CD4-positive, alpha-beta T cell treated with Interleukin-15 for 4 hours (primary cell): ENCODE data around the gene RAB20.

Experiments used
- DNase-seq: peaks from one replicate; pipeline ENCODE4 v3.0.0-alpha.2; 2020; ENCODE audit warnings: low spot score

Gene RAB20

DNA sequence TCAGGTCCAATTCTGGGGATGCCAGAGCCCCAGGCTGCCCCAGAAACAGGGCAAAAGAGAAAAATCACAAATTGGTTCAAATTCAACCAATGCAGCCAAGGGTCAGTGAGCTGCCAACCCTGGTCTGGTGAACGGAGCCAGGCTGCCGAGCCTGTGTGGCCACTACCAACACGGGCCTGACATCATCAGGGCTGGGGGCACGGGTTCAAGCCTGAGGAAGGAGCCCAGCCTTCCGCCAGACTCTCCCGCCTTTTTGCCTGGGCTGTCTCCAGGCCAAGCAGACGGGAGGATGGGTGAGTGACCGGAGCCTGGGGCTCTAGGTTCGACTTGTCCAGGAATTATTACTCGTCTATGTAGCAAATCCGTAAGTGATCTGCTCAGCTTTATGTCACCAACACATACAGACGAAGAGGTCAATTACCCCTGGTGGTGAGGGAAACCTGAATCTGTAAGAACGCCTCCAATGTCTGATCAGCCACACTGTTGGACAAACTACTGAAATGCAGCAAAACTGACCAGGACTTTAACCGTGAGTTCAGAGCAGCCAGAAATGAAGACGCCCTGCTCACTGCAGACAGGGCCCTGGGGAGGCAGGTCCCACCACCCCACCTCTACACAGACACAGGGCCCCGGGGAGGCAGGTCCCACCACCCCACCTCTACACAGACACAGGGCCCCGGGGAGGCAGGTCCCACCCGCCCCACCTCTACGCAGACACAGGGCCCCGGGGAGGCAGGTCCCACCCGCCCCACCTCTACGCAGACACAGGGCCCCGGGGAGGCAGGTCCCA is 31.8 kb downstream of the RAB20 start:
- no peak for DNase-seq

DNA sequence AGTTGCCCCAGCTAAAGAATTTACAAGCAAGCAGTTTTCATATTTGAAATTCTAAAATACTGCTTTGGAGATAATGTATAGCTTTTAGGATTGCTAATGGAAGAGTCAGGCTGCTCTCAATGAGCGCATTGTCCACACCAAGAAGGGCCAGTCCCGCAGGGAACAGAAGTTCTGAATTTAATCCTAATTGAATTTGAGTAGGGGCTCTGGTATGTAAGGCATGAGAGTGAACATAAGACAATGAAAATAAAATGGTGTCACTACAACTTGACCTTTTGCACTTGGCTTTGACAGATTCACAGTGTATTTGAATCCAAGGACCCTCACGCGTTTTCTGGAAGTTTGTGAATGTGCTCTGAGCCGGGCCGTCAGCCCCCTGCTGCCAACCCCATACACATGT is 32.6 kb downstream of the RAB20 start:
- no peak for DNase-seq

DNA sequence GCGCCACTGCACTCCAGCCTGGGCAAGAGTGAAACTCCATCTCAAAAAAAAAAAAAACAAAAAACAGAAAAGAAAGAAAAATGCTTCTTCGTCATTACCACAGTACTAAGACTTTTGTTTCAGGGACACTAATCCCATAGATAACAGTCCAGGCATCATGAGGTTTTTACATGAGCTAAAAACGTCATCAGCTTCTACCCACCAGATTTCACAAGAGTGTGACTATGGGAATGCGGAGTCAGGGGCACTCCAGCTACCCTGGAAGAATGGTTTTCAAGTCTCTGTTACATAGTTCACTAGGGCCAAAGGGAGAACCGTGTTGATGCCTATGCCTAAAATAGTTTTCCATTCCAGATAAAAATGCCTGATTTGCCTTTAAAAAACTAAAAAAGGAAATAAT is 33.2 kb downstream of the RAB20 start:
- DNase-seq = no peak

DNA sequence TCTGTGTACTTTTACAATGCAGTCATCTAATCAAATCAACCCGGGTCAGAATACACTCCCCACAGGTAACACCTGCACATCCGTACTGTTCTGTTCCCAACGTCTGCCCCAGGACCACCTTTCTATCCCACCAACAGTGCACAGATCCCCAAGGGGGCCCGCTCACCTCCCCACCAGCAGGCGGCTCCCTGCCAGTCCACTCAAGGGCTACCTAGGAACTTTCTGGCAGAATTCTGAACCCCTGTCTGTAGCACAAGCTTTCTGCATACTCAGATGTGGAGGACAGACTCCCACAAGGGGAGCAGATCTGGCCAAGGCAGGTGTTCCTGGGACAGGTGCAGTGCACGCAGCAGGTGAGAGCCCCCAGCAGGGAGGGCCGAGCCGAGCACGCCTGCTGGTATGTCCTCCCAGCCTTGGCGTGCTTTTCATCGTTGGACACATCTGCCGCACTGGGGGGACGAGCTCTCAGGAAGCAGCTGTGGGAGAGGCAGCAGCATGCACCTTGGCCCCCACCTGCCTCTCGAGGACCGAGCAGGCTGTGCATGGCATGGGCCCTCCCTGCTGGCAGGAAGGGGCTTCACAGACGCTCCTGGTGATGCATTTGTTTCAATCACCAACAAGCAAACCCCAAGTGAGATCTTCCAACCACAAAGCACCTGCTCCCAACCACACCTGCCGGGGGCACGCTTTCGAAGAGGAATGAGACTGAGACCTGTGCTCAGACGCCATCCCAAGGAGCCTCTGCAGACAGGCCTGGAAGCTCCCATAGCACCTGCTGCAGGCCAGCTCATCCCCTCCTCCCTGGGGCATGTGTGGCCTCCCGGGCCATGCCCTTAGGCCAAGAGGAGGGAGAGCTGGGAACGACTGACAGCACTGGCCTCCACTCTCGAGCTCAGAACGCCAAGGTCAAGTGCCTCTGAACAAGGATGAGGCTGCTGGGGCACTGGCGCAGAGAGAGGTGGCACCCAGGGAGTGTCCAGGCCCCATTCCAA is 35.9 kb downstream of the RAB20 start:
- no peak for DNase-seq

DNA sequence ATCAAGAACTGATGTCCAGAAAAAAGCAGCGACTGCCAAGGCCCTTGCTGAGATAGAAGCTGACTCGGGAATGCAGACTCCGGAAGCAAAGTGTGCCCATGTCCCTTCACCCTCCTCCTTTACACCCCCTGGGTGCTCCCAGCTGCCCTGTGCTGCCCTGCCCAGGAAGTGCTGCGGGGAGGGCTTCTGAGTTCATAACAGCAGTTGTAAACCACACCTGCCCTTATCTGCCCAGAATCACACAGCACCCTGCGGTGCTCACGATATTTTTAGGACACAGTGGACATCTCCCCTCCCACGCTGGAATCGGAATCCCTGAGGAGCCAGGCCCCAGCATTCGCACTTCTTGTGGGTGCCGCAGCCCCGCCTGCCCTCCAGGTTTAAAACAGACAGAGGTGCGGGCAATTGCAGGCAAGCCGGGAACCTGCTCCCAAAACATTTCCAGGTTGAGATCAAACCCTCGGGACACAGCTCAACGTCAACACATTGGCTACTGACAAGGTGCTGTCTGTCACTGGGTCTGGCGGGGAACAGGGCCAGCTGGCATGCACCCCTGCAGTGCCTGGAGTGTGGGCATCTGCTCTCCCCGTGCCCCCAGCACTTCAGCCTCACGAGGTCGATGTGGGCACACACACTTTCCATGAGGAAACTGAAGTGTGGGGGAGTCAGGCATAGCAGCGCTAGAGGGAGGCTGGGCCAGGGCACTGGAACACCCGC is 36.8 kb downstream of the RAB20 start:
- DNase-seq = no peak

DNA sequence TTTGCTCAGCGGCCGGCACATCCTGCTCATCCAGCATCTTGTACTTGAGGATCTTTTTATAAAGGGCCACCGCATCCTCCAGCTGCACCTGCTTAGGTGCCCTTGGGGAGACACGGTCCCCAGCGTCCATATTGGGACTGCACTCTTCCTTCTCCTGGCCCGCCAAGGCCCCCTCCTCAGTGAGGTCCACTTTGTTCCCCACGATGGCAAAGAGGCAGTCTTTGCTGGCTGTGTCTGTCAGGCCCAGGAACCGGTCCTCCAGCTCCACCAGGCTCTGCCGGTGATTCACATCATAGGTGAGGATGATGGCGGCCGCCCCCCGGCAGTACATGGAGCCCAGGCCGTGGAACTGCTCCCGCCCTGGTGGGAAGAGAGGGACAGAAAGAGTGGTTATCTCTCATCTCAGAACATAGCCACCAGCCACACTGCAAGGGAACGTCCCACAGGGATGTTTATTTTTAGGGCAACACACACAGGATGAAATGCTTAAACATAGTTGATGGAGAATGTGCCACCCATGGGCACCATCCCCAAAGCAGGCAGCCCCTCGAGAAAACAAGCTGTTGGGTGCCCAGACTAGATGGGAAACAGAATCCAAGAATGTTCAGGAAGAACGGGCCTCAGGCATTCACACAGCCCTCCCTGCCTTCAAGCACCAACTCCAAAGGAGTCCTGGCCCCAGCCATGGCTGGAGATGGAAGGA is 37.5 kb downstream of the RAB20 start:
- no peak for DNase-seq

DNA sequence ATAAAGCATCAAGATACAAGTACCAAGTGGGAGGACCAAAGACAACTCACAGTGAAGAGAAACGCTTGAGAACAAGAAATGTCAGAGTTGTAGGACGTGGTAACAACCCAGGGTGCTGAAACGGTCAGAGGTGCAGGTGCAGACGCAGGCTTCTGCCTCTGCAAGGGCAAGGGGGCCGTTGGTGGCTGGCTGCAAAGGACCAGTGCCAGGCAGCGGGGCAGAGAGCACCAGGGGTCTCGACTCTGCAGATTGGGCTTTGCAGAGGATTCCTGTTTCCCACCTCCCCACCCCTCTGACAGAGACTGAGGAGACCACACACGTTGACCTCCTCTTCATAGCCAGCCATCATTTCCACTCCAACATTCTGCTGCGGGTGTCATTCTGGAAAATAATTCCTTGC is 38.3 kb downstream of the RAB20 start:
- DNase-seq = no peak

DNA sequence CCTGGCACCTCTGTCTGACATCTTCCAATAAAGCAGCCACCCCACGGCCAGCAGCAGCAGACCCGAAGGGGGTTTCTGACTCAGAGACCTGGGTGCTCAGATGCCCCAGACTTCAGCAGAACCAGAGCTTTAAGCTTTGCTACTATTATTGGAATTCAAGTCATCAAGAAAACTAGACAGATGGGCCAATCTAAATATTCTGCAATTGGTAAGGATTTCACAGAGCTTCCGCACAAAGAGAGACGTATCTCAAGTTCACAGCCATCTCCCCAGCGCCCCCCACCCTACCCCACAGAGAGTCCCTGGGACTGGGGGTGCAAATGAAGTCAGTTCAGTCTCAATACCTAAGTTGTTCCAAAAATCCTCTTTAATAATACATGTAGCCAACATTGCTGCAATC is 38.8 kb downstream of the RAB20 start:
- DNase-seq = no peak

DNA sequence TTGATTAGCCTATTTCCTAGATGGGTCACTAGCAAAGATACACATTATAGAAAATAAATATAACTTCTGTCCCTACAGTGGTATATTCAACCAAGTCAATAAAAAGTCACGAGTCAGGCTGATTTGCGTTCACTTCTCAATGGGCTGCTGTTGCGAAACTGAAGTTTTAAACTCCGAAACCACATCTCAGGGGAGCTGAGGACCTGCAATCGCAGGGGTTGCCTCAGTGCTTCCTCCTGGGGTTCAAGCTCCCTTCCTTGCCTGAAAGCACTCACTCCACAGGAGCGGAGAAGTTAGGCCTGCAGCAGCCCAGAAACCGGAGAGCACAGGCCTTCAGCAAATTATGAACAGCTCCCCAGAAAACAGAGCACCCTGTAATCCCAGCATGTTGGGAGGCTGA is 39.6 kb downstream of the RAB20 start:
- no peak for DNase-seq

DNA sequence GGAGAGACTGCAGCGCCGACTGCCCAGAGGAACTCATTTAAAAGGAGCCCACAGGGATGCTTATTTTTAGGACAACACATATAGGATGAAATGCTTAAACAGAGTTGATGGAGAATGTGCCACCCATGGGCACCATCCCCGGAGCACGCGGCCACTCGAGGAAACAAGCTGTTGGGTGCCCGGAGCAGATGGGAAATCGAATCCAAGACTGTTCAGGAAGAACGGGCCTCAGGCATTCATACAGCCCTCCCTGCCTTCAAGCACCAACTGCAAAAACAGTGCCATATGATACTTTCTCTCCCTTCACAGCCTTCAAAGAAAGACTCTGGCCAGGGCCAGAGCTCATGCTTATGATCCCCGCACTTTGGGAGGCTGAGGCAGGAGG is 40.2 kb downstream of the RAB20 start:
- no peak for DNase-seq

DNA sequence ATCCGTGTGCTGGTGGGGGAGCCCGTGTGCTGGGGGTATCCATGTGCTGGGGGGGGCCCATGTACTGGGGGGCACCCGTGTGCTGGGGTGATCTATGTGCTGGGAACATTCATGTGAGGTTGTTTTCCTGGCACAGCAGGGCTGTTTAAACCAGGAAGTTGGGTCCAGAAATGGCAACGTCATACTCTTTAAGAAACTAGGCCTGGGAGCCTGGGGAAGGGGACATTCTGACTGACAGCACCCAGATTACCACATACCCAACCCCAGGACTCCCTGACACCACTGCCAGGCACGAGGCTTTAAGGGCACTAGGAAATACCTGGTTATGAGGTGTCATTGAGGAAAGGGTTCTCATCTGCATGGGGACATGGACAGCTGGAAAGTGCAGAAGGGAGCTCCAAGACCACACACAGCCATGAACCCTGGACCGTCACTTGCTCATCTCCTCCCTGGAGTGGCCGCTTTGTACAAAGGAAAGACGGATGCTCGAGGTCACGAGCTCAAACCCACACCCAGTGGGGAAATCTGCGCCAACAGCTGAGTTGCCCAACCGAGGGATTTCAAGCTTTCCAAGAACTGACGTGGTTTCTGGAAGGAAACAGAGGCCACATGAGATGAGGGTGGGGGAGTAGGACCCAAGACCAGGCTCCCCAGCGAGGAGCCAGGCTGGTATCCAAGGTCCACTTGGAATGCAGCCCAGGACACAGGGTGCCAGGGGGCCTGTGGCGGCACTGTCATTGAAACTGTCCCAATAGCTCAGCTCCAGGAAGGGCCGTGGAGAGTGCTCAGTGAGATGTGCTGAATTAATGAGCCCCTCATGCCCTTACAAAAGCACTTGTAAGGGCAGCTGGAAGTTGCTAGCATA is 40.9 kb downstream of the RAB20 start:
- DNase-seq = no peak

DNA sequence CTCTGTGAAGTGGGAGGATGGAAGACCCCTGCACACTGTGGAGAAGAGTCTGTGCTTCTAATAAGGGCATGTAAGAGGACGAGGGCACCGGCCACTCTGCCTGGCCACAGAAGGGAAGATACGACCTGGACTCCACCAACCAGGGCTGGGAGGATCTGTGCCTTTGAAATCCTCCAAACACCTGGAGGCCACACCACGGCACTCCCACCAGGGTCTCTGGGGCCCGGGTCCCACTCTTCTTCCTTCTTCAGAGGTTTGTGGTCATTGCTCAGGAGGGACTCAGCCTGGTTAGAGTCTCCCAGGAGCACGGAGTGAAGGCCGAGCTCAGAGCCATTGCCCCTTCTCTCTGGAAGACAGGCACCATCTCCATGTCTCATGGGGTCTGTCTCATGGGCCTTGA is 42.0 kb downstream of the RAB20 start:
- no peak for DNase-seq

DNA sequence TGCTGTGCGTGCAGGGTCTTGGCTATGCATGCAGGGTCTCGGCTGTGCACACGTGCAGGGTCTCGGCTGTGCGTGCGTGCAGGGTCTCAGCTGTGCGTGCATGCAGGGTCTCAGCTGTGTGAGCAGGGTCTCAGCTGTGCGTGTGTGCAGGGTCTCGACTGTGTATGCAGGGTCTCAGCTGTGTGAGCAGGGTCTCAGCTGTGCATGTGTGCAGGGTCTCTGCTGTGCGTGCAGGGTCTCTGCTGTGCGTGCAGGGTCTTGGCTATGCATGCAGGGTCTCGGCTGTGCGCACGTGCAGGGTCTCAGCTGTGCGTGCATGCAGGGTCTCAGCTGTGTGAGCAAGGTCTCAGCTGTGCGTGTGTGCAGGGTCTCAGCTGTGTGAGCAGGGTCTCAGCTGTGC is 42.5 kb downstream of the RAB20 start:
- no peak for DNase-seq

DNA sequence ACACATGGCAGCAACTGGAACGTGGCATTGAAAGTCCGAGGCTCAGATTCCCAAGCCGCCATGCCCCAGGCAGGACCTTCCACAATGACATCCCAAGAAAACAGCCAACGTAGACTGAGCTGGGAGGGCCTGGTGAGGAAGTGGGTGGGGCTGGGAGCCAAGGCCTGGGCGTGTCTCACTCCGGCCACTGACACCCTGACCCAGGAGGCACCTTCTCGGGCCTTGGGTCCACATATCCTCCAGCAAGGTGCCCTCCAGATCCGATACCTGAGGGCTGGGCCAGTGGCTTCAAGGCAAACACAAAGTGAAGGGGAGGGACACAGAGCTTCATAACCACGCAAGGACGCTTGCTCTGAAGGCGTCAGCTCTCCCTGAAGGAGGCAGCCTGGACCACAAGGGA is 43.0 kb downstream of the RAB20 start:
- DNase-seq = no peak

DNA sequence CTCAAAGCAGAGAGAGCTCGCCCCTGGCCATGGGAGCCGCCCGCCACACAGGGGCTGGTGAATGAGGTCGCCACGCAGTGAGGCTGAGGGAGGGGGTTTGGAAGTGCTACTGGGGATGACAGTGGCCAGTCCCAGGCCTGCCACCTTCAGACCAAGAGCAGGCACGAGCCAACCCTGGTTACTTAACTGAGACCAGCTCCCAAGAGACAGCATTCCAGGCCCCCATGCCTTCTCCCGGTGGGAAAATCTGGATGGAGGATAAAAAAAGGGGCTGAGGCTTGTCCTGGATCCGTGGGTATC is 43.3 kb downstream of the RAB20 start:
- no peak for DNase-seq

DNA sequence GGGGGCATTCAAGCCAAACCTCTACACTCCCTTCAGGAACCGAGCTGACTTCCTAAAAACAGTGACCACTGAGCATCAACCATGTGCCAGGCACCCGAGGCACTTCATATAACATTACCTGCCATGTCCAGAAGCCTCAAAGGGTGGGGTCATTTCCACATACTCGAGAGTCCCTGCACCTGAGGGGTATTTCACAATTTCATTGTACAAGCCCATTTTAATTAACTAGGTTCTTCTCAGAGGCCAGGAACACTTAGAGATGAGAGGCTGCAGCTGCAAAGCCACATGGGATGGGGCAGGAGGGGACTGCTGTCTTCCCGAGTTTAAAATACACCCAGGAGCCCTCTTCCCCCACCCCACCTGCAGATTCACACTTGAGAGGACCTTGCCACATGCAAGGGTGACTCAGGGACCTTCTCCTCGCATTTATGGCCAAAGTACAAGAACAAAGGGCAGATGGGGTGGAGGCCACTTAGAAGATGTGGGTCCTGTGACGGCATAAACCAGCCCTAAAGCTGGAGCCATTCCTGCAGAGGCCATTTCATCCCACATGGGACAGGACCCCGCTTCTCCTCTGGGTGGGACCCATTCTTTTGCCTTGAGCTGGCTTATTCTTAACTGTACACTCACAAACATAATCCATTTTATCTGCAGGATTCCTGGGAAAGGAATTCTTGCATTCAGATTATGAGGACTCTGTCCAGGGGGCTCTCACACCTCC is 43.9 kb downstream of the RAB20 start:
- DNase-seq = no peak

DNA sequence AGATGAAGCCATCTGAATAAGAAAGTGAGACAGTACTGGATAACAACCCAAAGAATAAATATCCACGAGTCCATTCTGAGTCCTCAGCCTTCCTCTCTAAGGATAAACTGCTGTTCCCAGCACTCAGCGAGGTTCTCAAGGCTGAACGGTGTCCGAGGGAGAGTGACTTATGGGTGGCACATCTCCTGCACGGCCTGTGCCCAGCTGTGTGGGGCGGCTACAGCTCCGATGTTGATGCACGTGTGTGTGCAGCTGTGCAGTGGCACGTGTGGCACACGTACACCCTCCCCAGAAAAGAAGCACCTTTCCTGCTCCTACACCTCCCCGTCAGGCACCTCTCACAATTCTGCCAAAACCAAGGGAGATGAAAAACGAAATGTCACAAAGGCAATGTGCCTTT is 45.0 kb downstream of the RAB20 start:
- no peak for DNase-seq

DNA sequence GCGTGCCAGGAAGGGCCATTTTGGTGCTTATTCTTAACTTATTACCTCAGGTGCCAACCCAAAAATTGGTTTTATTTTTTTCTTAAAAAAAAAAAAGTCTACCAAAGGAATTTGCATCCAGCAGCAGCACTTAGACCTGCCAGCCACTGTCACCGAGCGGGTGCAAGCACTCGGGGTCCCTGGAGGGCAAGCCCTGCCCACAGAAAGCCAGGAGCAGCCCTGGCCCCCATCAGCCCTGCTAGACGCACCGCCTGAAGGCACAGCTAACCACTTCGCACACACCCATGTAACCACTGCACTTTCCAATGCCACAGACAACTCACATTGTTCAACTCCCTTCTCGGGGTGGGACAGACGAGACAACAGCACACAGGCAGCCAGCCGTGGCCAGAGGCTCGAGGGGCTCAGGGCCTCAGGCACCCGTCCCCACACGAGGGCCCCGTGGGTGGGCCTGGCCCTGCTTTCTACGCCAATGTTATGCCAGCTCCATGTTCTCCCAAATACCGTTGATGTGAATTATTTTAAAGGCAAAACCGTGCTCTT is 49.3 kb downstream of the RAB20 start:
- no peak for DNase-seq

DNA sequence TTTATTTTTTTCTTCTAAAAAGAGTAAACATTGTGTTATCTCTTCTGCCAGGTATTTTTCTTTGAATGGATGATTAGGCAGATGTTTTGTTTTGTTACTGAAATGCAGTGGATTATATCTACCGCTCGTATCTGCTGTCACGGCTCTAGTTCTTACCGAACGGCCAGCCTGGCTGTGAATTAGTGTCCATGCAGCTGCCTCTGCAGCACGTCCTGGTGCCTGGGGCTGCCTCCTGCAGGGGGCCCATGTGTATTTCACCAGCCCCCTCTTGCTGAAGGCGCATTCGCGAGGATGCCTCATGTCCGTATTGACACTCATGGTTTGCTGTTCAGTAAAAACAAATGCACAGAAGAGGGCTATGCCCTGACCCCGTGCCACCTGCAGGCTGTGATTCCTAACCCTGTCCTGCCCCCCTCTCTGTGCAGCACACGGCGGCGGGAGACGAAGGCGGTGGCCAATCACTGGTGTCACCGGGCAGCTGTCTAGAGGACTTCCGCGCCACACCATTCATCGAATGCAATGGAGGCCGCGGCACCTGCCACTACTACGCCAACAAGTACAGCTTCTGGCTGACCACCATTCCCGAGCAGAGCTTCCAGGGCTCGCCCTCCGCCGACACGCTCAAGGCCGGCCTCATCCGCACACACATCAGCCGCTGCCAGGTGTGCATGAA is 49.9 kb downstream of the RAB20 start:
- no peak for DNase-seq
